NT2/D1 (cell line): ENCODE measurements around the gene CYP39A1.

Experiments
- SUZ12 ChIP-seq: IDR thresholded peaks from 2 replicates; pipeline ENCODE4 v1.6.1; 2011; ENCODE audit not compliant: insufficient read length, insufficient read depth; ENCODE audit errors: extremely low read depth
- YY1 ChIP-seq: IDR thresholded peaks from 2 replicates; pipeline ENCODE4 v1.6.1; 2011; ENCODE audit not compliant: insufficient read length, insufficient read depth
- ZNF274 ChIP-seq: IDR thresholded peaks from 2 replicates; pipeline ENCODE4 v1.6.1; 2011; ENCODE audit warnings: mild to moderate bottlenecking, low read depth, low read length

DNA sequence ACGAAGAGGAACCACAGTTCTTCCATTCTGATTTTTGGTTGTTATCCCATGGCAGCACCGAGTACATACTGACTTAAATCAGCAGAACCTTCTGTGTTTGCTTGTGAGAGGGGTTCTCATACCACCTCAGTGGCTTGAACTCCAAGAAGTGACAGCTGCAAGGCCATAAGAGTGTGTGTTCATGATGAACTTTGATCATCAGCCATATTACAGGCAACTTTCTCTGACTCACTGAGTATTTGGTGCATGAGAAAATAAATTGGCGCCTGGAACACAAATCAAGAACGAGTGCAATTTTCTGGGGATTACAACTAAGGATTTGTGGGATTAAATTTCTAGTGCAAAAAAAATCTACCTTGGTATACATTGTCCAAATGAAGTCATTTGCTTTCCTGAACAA is 68.9 kb downstream of the CYP39A1 start:
- no peak for TF ChIP-seq ZNF274
- no peak for TF ChIP-seq SUZ12
- TF ChIP-seq YY1, result no peak
